Type B pancreatic cell (in vitro differentiated cells): ENCODE data around the gene CRKL. TPM values are rescaled to one million over a fixed set of nuclear protein-coding genes. Genes with fewer than 3 reads are reported as not detected.

Experiments used
- DNase-seq: peaks from one replicate; pipeline ENCODE4 v3.0.0; 2021; ENCODE audit warnings: mixed read lengths; ENCODE audit not compliant: unreplicated experiment; ENCODE audit errors: extremely low spot score
- H3K27ac Mint-ChIP-seq: 2 replicates; pipeline ENCODE4 v1.8.0; 2021; ENCODE audit warnings: mild to moderate bottlenecking, mixed read lengths
- H3K27me3 Mint-ChIP-seq: 2 replicates; pipeline ENCODE4 v1.8.0; 2021; ENCODE audit warnings: mixed read lengths
- H3K36me3 Mint-ChIP-seq: 2 replicates; pipeline ENCODE4 v1.8.0; 2021; ENCODE audit warnings: mixed read lengths
- H3K4me1 Mint-ChIP-seq: one replicate; pipeline ENCODE4 v1.8.0; 2021; ENCODE audit warnings: mixed read lengths; ENCODE audit not compliant: unreplicated experiment
- H3K4me3 Mint-ChIP-seq: 2 replicates; pipeline ENCODE4 v1.8.0; 2021; ENCODE audit warnings: mild to moderate bottlenecking, mixed read lengths
- H3K9me3 Mint-ChIP-seq: 2 replicates; pipeline ENCODE4 v1.8.0; 2021; ENCODE audit warnings: mixed read lengths
- CTCF ChIP-seq: fragments of 200-600 bp; sonication (generic); conservative IDR thresholded peaks from 2 replicates; pipeline ENCODE4 v1.5.0; 2021; ENCODE audit warnings: antibody characterized with exemption, mild to moderate bottlenecking
- total RNA-seq: library from RNA; stranded (reverse); gene quantifications from 2 replicates; pipeline ENCODE4 v1.2.1, GENCODE V29; 2021; ENCODE audit warnings: low replicate concordance

CRKL gene
- total RNA-seq, 1 donor from 2014 or later: 78.1 TPM

GRCh38 chr22:20963201-20964052 is 46.2 kb downstream of the CRKL start:
- no peak for DNase-seq
- peaks cover 15% of the 10 kb centered on the region for H3K27me3 Mint-ChIP-seq
- no peak for TF ChIP-seq CTCF
- H3K4me1 Mint-ChIP-seq: peaks cover 9% of the 10 kb centered on the region
- H3K4me3 Mint-ChIP-seq: peak overlapping the region; percentile 78
- H3K27ac Mint-ChIP-seq: no peak overlapping the region
- no peaks in the 10 kb centered on the region for H3K9me3 Mint-ChIP-seq
- no peaks in the 10 kb centered on the region for H3K36me3 Mint-ChIP-seq

GRCh38 chr22:20964090-20964798 is 47.0 kb downstream of the CRKL start:
- Mint-ChIP-seq H3K4me3 (peak overlapping the region; percentile 83), H3K27ac (no peak overlapping the region), H3K27me3 (peaks cover 15% of the 10 kb centered on the region), H3K9me3 (no peaks in the 10 kb centered on the region), H3K36me3 (no peaks in the 10 kb centered on the region), H3K4me1 (peaks cover 9% of the 10 kb centered on the region)
- no peak for TF ChIP-seq CTCF
- DNase-seq: no peak

GRCh38 chr22:20964799-20965103 is 47.5 kb downstream of the CRKL start:
- H3K4me1 Mint-ChIP-seq: peaks cover 9% of the 10 kb centered on the region
- H3K9me3 Mint-ChIP-seq: no peaks in the 10 kb centered on the region
- no peak for DNase-seq
- H3K36me3 Mint-ChIP-seq: no peaks in the 10 kb centered on the region
- TF ChIP-seq CTCF: no peak
- H3K4me3 Mint-ChIP-seq: peak overlapping the region; percentile 83
- no peak overlapping the region for H3K27ac Mint-ChIP-seq
- H3K27me3 Mint-ChIP-seq: peaks cover 15% of the 10 kb centered on the region

GRCh38 chr22:20965104-20965887 is 48.1 kb downstream of the CRKL start:
- no peak overlapping the region for H3K27ac Mint-ChIP-seq
- H3K27me3 Mint-ChIP-seq: peaks cover 15% of the 10 kb centered on the region
- H3K4me1 Mint-ChIP-seq: peaks cover 9% of the 10 kb centered on the region
- no peak overlapping the region for H3K4me3 Mint-ChIP-seq
- no peaks in the 10 kb centered on the region for H3K9me3 Mint-ChIP-seq
- TF ChIP-seq CTCF: no peak
- H3K36me3 Mint-ChIP-seq: no peaks in the 10 kb centered on the region
- no peak for DNase-seq

GRCh38 chr22:20965888-20966855 is 49.0 kb downstream of the CRKL start:
- H3K27me3 Mint-ChIP-seq: peaks cover 15% of the 10 kb centered on the region
- no peak for DNase-seq
- no peaks in the 10 kb centered on the region for H3K9me3 Mint-ChIP-seq
- H3K4me3 Mint-ChIP-seq: no peak overlapping the region
- H3K4me1 Mint-ChIP-seq: peaks cover 12% of the 10 kb centered on the region
- H3K36me3 Mint-ChIP-seq: no peaks in the 10 kb centered on the region
- no peak for TF ChIP-seq CTCF
- H3K27ac Mint-ChIP-seq: no peak overlapping the region
